Stimulated activated CD4-positive, alpha-beta T cell treated with anti-CD3 and anti-CD28 coated beads, Interleukin-12 subunit alpha, Interleukin-12 subunit beta, amount 100 ng/mL, for 48 hours (primary cell): Measurements from ENCODE around the gene RIC1.
"Not testable (repeated sequence)": the region's sequence is repeated elsewhere in the genome, so short reads cannot be mapped to it uniquely, and the experiment has no call there.

Experiments used
- DNase-seq, 3 donors: peaks; one replicate each; pipeline ENCODE4 v3.0.0-alpha.2; 2020; ENCODE audit warnings: low read depth in 2 of 3, low spot score in 1 of 3

RIC1 gene, protein sequence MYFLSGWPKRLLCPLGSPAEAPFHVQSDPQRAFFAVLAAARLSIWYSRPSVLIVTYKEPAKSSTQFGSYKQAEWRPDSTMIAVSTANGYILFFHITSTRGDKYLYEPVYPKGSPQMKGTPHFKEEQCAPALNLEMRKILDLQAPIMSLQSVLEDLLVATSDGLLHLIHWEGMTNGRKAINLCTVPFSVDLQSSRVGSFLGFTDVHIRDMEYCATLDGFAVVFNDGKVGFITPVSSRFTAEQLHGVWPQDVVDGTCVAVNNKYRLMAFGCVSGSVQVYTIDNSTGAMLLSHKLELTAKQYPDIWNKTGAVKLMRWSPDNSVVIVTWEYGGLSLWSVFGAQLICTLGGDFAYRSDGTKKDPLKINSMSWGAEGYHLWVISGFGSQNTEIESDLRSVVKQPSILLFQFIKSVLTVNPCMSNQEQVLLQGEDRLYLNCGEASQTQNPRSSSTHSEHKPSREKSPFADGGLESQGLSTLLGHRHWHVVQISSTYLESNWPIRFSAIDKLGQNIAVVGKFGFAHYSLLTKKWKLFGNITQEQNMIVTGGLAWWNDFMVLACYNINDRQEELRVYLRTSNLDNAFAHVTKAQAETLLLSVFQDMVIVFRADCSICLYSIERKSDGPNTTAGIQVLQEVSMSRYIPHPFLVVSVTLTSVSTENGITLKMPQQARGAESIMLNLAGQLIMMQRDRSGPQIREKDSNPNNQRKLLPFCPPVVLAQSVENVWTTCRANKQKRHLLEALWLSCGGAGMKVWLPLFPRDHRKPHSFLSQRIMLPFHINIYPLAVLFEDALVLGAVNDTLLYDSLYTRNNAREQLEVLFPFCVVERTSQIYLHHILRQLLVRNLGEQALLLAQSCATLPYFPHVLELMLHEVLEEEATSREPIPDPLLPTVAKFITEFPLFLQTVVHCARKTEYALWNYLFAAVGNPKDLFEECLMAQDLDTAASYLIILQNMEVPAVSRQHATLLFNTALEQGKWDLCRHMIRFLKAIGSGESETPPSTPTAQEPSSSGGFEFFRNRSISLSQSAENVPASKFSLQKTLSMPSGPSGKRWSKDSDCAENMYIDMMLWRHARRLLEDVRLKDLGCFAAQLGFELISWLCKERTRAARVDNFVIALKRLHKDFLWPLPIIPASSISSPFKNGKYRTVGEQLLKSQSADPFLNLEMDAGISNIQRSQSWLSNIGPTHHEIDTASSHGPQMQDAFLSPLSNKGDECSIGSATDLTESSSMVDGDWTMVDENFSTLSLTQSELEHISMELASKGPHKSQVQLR (N-terminal part only)

GRCh38 chr9:5628530-5629311, at the start of gene RIC1:
RIC1 (plus strand) TSS chr9:5629107; CDS start chr9:5629310, 203 bp downstream.
- peak; percentile 81 to 86 (median 84) for DNase-seq

GRCh38 chr9:5579881-5580280, 49.0 kb upstream of the RIC1 start:
- no peak for DNase-seq

DNA sequence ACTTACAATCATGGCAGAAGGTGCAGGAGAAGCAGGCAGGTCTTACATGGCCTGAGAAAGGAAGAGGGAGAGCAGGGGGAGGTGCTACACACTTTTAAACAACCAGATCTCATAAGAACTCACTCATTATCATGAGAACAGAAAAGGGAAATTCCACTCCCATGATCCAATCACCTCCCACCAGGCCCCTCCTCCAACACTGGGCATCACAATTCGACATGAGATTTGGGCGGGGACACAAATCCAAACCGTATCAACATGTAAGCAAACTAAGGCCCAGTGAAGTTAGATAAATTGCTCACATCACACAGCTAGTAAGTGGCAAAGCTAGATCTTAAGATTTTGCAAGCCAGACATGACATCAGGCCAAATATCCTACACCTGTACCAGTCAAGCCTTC, 48.3 kb upstream of the RIC1 start:
- DNase-seq = no peak

DNA sequence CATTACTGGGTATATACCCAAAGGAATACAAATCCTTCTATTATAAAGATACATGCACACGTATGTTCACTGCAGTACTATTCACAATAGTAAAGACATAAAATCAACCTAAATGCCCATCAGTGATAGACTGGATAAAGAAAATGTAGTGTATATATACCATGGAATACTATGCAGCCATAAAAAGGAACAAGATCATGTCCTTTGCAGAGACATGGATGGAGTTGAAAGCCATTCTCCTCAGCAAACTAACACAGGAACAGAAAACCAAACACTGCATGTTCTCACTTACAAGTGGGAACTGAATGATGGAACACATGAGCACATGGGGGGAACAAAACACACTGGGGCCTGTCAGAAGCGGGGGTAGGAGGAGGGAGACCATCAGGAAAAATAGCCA, 47.2 kb upstream of the RIC1 start:
- not testable (repeated sequence) for DNase-seq

- no peak for DNase-seq
These were observed 46.1 kb upstream of the RIC1 start for GRCh38 chr9:5582835-5583195.

DNA sequence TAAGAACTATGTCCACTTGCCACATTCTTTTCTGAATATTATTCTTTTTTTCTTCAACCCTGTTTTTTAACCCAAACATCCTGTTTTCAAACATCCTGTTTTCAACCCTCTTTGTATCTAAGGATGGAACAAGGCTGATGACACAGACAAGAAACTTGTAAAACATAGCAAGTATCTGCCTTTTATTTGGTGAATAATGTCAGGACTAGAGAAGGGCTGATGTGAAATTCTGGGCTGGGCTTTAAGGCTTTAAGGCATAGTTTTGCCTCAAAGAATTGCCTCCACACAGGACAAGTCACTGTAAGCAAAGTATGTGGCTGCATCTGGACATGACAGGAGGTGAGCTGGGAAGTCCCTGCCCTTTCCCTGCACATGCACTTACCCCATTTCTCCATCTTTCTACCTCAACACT, 42.5 kb upstream of the RIC1 start:
- DNase-seq = no peak

DNA sequence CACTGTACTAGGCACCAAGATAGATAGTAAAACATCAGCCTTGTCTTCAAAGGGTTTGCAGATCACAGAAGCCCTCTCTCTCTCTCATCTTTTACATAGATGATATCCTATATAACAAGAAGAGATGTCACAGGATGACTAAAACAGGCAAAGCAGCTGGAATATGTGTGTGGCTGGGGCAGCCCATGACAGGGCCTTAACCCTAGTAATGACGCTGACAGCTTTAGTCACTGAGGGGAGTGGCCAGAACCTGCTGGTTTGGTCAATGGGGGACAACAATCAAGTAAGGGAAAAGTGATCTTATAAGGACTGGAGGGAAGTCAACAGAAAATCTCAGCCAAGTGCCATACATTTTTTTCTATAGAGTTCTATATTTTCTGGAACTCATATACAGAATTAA, 41.9 kb upstream of the RIC1 start:
- peak in 2 of 3 donors; percentile 36 to 47 for DNase-seq

DNA sequence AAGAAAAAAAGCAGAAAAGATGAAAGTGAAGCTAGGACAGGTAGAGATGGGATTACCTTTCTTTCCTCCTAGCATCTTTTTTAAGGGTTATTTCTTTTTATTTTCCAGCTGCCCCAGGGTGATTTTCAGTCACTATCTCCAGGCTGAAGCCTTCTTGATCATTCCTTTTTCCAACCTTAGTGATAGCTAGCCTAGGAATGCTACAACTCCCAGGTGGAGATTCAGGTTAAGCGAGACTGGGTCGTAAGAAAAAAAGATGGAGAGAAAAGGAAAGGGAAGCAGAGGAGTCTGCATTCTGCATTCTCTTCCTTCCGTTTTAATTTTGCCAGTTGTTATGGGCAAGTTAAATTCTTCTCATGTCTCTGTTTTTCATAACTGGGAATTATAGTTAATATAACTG, 36.7 kb upstream of the RIC1 start:
- no peak for DNase-seq

GRCh38 chr9:5592904-5593303, 36.0 kb upstream of the RIC1 start:
- no peak for DNase-seq

- DNase-seq = no peak
These were observed 35.0 kb upstream of the RIC1 start for GRCh38 chr9:5593904-5594303.

DNA sequence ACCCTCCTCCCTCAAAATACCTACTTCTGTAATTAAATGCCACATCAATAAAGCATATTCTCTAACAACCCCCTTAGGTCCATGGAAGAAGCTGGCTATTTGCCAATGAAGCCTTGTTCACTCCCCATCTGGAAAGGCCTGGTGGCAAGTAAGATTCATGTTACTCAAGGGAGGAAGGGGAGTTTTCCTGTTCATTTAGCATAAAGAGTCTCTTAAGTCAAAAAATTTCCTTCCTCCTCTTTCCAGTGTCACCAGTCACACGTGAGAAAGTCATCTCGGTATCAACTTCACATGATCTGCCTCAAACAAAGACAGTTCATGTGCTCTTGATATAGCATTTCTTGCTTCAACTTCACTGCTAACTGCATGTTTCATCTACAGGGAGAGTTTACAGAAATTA, 32.7 kb upstream of the RIC1 start:
- DNase-seq = no peak

DNA sequence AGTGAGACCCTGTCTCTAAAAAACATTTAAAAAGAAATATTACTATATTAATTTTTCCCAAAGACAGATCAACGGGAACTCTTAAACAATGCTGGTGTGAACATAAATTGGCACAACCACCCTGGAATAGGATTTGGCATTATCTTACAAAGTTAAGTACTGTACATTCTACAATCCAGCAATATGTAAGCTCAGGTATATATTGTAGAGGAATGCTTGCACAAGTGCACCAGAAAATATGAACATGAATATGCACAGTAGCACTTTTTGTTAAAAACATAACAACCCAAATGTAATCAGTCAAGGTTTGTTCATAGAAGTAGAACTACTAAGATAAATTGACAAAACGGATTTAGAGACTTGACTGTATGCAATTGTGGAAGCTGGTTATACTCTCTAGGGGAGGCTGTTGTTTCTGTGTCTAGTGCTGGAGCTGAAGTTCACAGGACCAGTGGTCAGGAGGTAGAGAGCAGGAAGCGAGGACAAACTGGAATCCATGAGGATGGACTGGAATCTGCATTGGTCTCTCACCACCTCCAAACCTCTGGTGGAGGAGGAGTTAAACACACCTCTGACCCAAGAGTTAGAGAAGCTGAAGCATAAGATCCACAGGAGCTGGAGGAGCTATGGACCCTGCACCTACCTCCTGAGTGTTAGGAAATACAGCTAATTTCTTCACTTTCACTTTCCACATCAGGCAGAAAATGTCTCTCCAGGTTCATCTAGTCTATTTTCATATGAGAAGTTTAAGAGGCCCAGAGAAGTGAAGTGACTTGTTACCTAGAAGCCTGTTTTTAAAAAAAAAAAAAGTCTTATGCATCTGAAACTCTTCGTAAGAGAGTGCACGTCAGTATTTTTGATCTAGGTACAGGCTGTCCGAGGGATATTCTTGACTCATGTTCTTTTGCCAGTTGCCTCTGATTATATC, 20.3 kb upstream of the RIC1 start:
- no peak for DNase-seq

GRCh38 chr9:5609226-5609596, 19.7 kb upstream of the RIC1 start:
- DNase-seq = no peak

GRCh38 chr9:5610491-5610890, 18.4 kb upstream of the RIC1 start:
- DNase-seq = no peak

DNA sequence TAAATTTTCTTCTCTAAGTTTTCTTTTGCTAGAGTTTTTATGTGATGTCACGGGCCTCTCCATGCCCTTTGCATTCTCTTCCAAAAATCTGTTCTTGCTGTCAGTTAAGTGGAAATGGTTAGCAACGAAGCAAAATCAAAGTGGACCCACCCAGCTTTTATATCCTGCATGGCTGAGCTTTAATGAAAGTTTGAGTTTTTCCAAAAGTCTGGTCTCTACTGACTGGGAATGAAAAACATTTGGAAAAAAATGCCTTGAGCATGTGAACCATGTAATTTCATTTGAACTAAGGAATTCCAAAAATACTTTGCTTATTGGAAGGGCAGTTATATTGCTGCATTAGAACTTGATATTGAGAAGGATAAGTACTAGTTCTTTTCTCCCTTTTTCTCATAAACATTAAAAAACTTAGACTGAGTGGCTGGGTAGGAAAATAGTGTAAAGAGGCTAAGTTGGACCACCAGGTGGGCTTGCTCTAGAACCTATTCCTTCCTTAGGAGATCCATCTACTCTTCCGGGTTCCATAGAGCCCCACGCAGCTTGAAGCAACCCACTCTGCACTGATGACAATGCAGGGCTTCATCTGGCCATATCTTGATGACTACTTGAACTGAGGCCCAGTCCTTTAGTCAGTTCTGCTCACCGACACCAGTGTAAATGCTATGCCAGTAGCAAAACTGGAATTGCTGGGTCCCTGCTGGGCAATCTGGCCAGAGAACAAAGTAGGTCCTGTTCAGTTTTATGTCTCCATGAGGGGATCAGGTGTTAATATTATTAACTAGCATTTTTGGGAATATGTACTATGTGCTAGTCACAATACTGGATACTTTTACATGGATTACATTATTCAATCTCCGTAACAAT, 17.4 kb upstream of the RIC1 start:
- no peak for DNase-seq

GRCh38 chr9:5612185-5612530, 16.7 kb upstream of the RIC1 start:
- no peak for DNase-seq

DNA sequence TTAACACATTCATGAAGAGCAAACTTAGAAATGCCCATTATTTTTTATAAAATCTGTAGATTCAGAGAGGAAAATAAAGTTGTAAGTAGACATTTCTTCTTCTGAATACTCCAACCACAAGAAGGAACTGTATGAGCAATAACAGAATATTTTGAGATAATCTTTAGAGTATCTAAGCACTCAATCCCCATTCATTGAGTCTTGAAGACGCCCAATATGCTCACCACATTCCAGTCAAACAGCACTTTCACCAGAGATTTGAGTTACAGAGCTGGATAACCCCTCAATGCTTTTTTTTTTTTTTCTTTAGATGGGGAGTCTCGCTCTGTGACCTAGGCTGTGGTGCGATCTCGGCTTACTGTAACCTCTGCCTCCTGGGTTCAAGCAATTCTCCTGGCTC, 14.7 kb upstream of the RIC1 start:
- no peak for DNase-seq

DNA sequence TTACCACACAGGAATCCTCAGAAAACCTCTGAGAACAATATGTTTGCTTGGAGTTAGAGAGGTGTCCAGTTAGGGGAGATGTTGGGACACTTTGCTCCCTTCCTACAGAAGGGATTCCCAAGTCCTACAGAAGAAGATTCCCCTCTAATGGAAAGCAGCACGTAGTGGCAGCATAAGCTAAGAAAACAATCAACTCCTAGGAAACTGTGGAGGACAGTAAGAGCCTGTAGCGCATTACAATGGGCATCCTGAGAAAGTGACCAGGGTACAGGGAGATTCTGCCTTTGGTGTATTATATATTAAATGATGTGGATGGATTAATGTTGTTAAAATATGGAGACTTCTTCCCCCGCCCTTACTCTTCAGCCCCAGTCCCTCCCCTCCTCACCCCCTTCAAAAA, 13.9 kb upstream of the RIC1 start:
- no peak for DNase-seq

DNA sequence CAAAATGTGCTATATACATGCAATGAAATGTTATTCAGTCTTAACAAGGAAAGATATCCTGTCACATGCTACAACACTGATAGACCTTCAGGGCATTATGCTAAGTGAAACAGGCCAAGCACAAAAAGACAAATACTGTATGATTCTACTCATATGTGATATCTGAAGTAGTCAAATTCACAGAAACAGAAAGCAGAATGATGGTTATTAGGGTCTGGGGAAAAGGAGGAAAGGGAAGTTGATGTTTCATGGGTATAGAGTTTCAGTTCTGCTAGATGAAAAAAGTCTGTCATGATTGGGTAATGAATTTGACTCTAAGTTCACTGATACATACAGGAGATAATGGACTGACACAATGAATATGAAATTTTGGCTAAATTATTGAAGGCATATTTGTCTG, 11.2 kb upstream of the RIC1 start:
- DNase-seq = no peak
